Mesothelial cell of epicardium (in vitro differentiated cells): ENCODE results near the gene ZCCHC8. TPM values are rescaled to one million over a fixed set of nuclear protein-coding genes. Genes with fewer than 3 reads are reported as not detected.
"Not testable (repeated sequence)": the region's sequence is repeated elsewhere in the genome, so short reads cannot be mapped to it uniquely, and the experiment has no call there.

Experiments used
- DNase-seq, 2 experiments: peaks; one replicate each; pipeline ENCODE4 v3.0.0; 2021; ENCODE audit warnings: low spot score in 2 of 2; ENCODE audit not compliant: unreplicated experiment in 2 of 2
- H3K27ac Mint-ChIP-seq: 2 replicates; pipeline ENCODE4 v1.8.0; 2021; ENCODE audit warnings: mixed read lengths
- H3K27me3 Mint-ChIP-seq: 2 replicates; pipeline ENCODE4 v1.8.0; 2021; ENCODE audit warnings: low read depth, mixed read lengths
- H3K36me3 Mint-ChIP-seq: 2 replicates; pipeline ENCODE4 v1.8.0; 2021; ENCODE audit warnings: mixed read lengths
- H3K4me1 Mint-ChIP-seq: 2 replicates; pipeline ENCODE4 v1.8.0; 2021; ENCODE audit warnings: mixed read lengths
- H3K4me3 Mint-ChIP-seq: 2 replicates; pipeline ENCODE4 v1.8.0; 2021; ENCODE audit warnings: mild to moderate bottlenecking, moderate library complexity, mixed read lengths
- H3K9me3 Mint-ChIP-seq: 2 replicates; pipeline ENCODE4 v1.8.0; 2021; ENCODE audit warnings: mixed read lengths
- CTCF ChIP-seq: fragments of 200-600 bp; sonication (generic); IDR thresholded peaks from one replicate; pipeline ENCODE4 v1.5.0; 2021; ENCODE audit warnings: antibody characterized with exemption; ENCODE audit not compliant: unreplicated experiment
- total RNA-seq: library from RNA; stranded (reverse); gene quantifications from 3 replicates; pipeline ENCODE4 v1.2.1, GENCODE V29; 2021

ZCCHC8 gene
- total RNA-seq, 1 donor from 2014 or later = 28.6 TPM

DNA sequence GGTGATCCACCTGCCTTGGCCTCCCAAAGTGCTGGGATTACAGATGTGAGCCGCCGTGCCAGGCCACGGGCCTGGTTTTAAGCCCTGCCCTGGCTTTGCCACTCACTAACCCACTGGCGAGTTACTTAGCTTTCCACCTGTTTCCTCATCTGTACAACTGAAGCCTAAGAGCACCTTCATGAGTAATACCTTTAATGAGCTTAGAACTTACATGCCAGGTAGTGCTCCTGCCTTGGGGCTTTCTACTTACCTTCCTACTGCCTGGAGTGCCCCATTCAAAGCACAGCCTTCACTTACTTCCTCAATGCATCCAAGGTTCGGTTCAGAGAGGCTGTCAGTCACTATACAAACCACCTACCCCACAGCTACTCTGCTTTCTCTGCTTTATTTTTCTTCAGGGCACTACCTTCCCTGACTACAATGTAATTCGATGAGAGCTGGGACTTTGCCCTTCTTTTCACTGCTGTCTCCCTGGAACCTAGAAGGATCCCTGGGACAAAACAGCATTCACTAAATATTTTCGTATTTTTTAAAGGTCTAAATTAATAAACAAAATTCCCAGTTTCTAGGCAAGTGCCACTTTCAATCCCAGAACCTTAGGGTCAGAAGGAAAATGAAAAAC, 13.8 kb downstream of the ZCCHC8 start:
- no peaks in the 10 kb centered on the region for H3K9me3 Mint-ChIP-seq
- peaks cover 44% of the 10 kb centered on the region for H3K36me3 Mint-ChIP-seq
- H3K4me1 Mint-ChIP-seq = no peaks in the 10 kb centered on the region
- TF ChIP-seq CTCF = no peak
- H3K27ac Mint-ChIP-seq = no peak overlapping the region
- H3K4me3 Mint-ChIP-seq = no peak overlapping the region
- no peaks in the 10 kb centered on the region for H3K27me3 Mint-ChIP-seq
- DNase-seq = no peak

- not testable (repeated sequence) for H3K27me3 Mint-ChIP-seq, H3K4me1 Mint-ChIP-seq, H3K4me3 Mint-ChIP-seq, H3K27ac Mint-ChIP-seq, H3K9me3 Mint-ChIP-seq, DNase-seq
- H3K36me3 Mint-ChIP-seq = peaks cover 41% of the 10 kb centered on the region
Observed at GRCh38 chr12:122486360-122486759, 14.4 kb downstream of the ZCCHC8 start.

- not testable (repeated sequence) for H3K4me3 Mint-ChIP-seq, H3K4me1 Mint-ChIP-seq, H3K9me3 Mint-ChIP-seq, DNase-seq, H3K27ac Mint-ChIP-seq, H3K27me3 Mint-ChIP-seq
- H3K36me3 Mint-ChIP-seq = peaks cover 41% of the 10 kb centered on the region
Observed at GRCh38 chr12:122484385-122484784, 16.3 kb downstream of the ZCCHC8 start.

GRCh38 chr12:122483969-122484368, 16.8 kb downstream of the ZCCHC8 start:
- Mint-ChIP-seq H3K27me3 (no peaks in the 10 kb centered on the region), H3K36me3 (peaks cover 39% of the 10 kb centered on the region), H3K4me3 (no peak overlapping the region), H3K4me1 (no peaks in the 10 kb centered on the region), H3K27ac (no peak overlapping the region), H3K9me3 (no peaks in the 10 kb centered on the region)
- no peak for DNase-seq
- TF ChIP-seq CTCF = no peak

DNA sequence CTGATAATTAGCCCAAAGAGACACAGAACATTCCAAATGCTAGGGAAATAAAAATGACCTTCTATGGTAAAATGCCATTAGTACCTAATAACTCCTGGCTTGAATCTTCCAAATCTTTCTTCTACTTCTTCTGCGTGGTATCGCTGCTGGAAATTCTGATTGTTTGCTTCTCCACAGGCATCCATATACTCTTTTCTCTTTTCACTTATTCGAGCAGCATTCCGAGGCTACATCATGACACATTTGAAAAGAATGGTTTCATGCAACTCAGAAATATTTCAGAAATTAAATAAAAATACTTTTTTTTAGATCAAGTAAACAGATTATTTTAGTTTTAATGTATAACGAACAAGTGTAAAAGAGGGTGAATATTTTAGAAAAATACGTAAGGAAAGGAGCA, 18.9 kb downstream of the ZCCHC8 start:
- DNase-seq = no peak
- H3K4me1 Mint-ChIP-seq = no peaks in the 10 kb centered on the region
- no peaks in the 10 kb centered on the region for H3K9me3 Mint-ChIP-seq
- H3K36me3 Mint-ChIP-seq = peaks cover 45% of the 10 kb centered on the region
- no peak for TF ChIP-seq CTCF
- H3K4me3 Mint-ChIP-seq = no peak overlapping the region
- no peaks in the 10 kb centered on the region for H3K27me3 Mint-ChIP-seq
- H3K27ac Mint-ChIP-seq = no peak overlapping the region

DNA sequence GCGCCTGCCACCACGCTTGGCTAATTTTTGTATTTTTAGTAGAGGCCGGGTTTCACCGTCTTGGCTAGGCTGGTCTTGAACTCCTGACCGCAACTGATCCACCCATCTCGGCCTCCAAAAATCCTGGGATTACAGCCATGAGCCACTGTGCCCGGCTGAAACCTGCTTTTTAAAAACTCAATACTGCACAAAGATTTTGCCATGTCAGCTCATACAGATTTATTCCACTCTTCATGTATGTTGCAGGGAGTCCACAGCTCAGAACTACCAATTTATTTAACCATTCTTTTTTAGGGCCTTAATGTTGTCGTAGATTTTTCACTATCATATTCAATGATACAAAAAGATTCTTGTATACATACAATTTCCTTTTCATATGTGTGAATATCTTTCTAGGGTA, 20.0 kb downstream of the ZCCHC8 start:
- no peaks in the 10 kb centered on the region for H3K4me1 Mint-ChIP-seq
- H3K27ac Mint-ChIP-seq = no peak overlapping the region
- H3K4me3 Mint-ChIP-seq = no peak overlapping the region
- H3K27me3 Mint-ChIP-seq = no peaks in the 10 kb centered on the region
- peaks cover 43% of the 10 kb centered on the region for H3K36me3 Mint-ChIP-seq
- no peaks in the 10 kb centered on the region for H3K9me3 Mint-ChIP-seq
- DNase-seq = peak in 1 of 2 experiments; percentile 1
- no peak for TF ChIP-seq CTCF

GRCh38 chr12:122474324-122474716, 26.4 kb downstream of the ZCCHC8 start:
- Mint-ChIP-seq H3K4me3 (no peak overlapping the region), H3K27ac (no peak overlapping the region), H3K9me3 (no peaks in the 10 kb centered on the region), H3K27me3 (no peaks in the 10 kb centered on the region), H3K36me3 (peaks cover 37% of the 10 kb centered on the region), H3K4me1 (peaks cover 8% of the 10 kb centered on the region)
- no peak for TF ChIP-seq CTCF
- DNase-seq = peak in 1 of 2 experiments; percentile 17
